ENCODE results near the gene SENP3.
A peak's percentile ranks its signal among the peaks of the same experiment; 100 is the strongest.

SENP3 gene

DNA sequence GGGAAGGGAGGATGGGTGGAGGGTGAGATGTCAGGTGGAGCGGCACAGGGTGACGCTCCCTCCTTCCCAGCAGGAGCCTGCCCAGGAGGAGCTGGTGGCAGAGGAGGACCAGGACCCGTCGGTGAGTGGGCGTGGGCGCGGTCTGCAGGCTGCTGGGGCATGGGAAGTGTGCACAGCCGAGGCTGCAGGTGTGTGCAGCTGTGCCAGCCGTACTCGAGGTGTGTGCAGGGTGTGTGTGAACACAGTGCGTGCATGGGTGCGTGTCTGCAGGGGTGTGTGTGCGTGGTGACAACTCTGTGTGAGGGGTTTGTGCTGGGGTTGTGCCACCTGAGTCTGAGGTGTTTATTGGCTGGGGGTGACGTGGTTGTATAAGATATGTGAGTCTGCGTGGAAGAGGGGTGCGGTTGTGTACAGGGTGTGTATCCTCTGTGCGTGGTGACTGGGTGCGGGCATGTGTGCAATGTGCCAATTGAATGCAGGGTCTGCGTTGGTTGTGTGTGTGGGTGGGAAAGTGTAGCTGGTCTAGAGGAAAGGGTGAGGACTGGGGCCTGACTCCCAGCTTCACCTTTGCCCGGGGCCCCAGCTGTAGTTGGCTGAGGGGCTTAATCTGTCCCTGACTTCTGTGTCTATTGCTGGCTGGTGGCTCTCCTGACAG, 12.2 kb upstream of the SENP3 start:
- Mint-ChIP-seq H3K36me3 (ENCODE audit: low read depth) (peaks cover 4% of the 10 kb centered on the region), H3K27ac (peak overlapping the region; percentile 70), H3K9me3 (no peaks in the 10 kb centered on the region), H3K27me3 (no peaks in the 10 kb centered on the region), H3K4me3 (peak overlapping the region; percentile 80), H3K4me1 (ENCODE audit: low read depth) (peaks cover 63% of the 10 kb centered on the region)

DNA sequence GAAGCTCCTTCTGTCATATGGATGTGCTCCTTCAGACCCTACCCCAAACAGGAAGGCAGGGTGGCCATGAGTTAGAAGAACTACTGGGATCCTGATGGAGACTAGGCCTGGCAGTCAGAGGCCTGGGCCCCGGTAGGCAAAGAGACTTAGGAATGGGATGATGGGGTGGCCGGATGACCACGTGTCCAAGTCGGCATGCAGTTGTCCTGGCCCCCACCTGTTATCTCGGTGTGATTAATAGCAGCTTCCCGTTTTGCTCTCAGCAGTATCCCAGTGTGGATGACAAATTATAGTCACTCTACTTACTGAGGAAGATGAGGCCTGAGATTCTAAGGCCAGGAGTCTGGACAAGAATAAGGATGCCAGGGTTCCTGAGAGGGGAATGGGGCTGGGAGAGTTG, 11.4 kb upstream of the SENP3 start:
- H3K4me3 Mint-ChIP-seq = peak overlapping the region; percentile 3
- H3K27ac Mint-ChIP-seq = no peak overlapping the region
- H3K36me3 Mint-ChIP-seq (ENCODE audit: low read depth) = peaks cover 4% of the 10 kb centered on the region
- H3K27me3 Mint-ChIP-seq = no peaks in the 10 kb centered on the region
- H3K4me1 Mint-ChIP-seq (ENCODE audit: low read depth) = peaks cover 63% of the 10 kb centered on the region
- H3K9me3 Mint-ChIP-seq = no peaks in the 10 kb centered on the region

- Mint-ChIP-seq H3K9me3 (no peaks in the 10 kb centered on the region), H3K27ac (peak overlapping the region; percentile 59), H3K27me3 (no peaks in the 10 kb centered on the region), H3K4me3 (no peak overlapping the region), H3K4me1 (ENCODE audit: low read depth) (peaks cover 68% of the 10 kb centered on the region), H3K36me3 (ENCODE audit: low read depth) (peaks cover 4% of the 10 kb centered on the region)
Observed at GRCh38 chr17:7551396-7551795, 10.3 kb upstream of the SENP3 start.

GRCh38 chr17:7552621-7553051, 9.1 kb upstream of the SENP3 start:
- Mint-ChIP-seq H3K27me3 (no peaks in the 10 kb centered on the region), H3K36me3 (ENCODE audit: low read depth) (peaks cover 4% of the 10 kb centered on the region), H3K9me3 (no peaks in the 10 kb centered on the region), H3K27ac (peak overlapping the region; percentile 87), H3K4me1 (ENCODE audit: low read depth) (peaks cover 70% of the 10 kb centered on the region), H3K4me3 (peak overlapping the region; percentile 66)

- Mint-ChIP-seq H3K4me3 (no peak overlapping the region), H3K27me3 (no peaks in the 10 kb centered on the region), H3K36me3 (ENCODE audit: low read depth) (peaks cover 4% of the 10 kb centered on the region), H3K27ac (peak overlapping the region; percentile 87), H3K9me3 (no peaks in the 10 kb centered on the region), H3K4me1 (ENCODE audit: low read depth) (peaks cover 69% of the 10 kb centered on the region)
Observed at GRCh38 chr17:7553356-7553755, 8.4 kb upstream of the SENP3 start.

GRCh38 chr17:7555320-7555948, 6.3 kb upstream of the SENP3 start:
- Mint-ChIP-seq H3K9me3 (no peaks in the 10 kb centered on the region), H3K4me3 (no peak overlapping the region), H3K27ac (no peak overlapping the region), H3K36me3 (ENCODE audit: low read depth) (peaks cover 4% of the 10 kb centered on the region), H3K4me1 (ENCODE audit: low read depth) (peaks cover 72% of the 10 kb centered on the region), H3K27me3 (no peaks in the 10 kb centered on the region)

DNA sequence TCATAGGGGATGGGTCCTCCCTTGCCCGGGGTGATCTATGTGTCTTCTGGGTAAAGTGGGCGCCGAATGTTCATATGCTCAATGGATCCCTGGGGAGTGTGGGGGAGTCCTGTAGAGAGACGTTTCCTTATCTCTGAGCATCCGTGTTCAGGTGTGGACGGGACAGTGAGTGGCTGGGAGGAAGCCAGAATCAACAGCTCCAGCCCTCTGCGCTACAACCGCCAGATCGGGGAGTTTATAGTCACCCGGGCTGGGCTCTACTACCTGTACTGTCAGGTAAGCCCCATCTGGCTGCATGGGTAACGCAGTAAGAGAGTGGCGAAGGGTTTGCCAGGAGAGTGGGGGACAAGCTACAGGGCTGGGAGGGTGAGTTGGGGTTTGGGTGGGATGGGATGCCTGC, 5.1 kb upstream of the SENP3 start:
- no peak overlapping the region for H3K4me3 Mint-ChIP-seq
- no peaks in the 10 kb centered on the region for H3K27me3 Mint-ChIP-seq
- peaks cover 4% of the 10 kb centered on the region for H3K36me3 Mint-ChIP-seq (ENCODE audit: low read depth)
- no peaks in the 10 kb centered on the region for H3K9me3 Mint-ChIP-seq
- H3K4me1 Mint-ChIP-seq (ENCODE audit: low read depth) = peaks cover 66% of the 10 kb centered on the region
- H3K27ac Mint-ChIP-seq = peak overlapping the region; percentile 41

DNA sequence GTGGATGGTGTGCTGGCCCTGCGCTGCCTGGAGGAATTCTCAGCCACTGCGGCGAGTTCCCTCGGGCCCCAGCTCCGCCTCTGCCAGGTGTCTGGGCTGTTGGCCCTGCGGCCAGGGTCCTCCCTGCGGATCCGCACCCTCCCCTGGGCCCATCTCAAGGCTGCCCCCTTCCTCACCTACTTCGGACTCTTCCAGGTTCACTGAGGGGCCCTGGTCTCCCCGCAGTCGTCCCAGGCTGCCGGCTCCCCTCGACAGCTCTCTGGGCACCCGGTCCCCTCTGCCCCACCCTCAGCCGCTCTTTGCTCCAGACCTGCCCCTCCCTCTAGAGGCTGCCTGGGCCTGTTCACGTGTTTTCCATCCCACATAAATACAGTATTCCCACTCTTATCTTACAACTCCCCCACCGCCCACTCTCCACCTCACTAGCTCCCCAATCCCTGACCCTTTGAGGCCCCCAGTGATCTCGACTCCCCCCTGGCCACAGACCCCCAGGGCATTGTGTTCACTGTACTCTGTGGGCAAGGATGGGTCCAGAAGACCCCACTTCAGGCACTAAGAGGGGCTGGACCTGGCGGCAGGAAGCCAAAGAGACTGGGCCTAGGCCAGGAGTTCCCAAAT, 4.5 kb upstream of the SENP3 start:
- Mint-ChIP-seq H3K4me1 (ENCODE audit: low read depth) (peaks cover 60% of the 10 kb centered on the region), H3K27ac (no peak overlapping the region), H3K9me3 (no peaks in the 10 kb centered on the region), H3K27me3 (no peaks in the 10 kb centered on the region), H3K4me3 (no peak overlapping the region), H3K36me3 (ENCODE audit: low read depth) (peaks cover 4% of the 10 kb centered on the region)

DNA sequence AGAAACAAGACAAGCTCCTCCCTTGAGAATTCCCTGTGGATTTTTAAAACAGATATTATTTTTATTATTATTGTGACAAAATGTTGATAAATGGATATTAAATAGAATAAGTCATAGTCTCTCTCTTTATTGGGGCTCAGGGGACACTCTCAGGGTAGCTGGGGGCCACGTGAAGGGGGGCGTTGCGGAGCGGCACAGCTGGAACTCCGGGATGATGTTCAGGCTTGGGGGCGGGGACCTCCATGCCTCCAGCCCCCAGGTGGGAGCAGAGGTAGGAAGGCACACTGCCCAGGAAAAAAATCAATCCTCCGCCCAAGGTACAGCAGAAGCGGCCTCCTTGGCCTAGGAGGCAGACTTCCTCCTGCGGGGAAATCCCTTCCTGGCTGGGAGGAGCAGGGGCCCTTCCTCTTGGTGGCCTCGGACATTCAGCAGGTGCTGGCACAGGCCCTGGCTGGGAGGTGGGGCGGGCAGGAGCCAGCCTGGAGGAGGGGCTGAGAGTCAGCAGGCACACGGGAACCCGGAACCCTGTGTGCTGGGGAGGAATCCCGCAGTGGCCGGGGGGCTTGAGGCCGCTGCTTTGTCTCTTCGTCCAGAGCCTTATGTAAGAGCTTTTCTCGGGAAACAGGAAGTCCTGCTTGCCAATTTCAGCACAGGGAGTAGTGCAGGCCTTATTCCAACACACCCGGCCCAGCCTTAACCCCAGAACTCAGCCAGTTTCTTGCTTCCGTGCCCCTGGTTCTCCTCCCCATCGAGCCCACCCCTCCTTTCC, 3.8 kb upstream of the SENP3 start:
- H3K4me3 Mint-ChIP-seq = peak overlapping the region; percentile 78
- no peaks in the 10 kb centered on the region for H3K27me3 Mint-ChIP-seq
- H3K27ac Mint-ChIP-seq = peak overlapping the region; percentile 85
- H3K9me3 Mint-ChIP-seq = no peaks in the 10 kb centered on the region
- H3K4me1 Mint-ChIP-seq (ENCODE audit: low read depth) = peaks cover 58% of the 10 kb centered on the region
- peaks cover 5% of the 10 kb centered on the region for H3K36me3 Mint-ChIP-seq (ENCODE audit: low read depth)

GRCh38 chr17:7558544-7559319, 3.0 kb upstream of the SENP3 start, which contains the start of gene TNFSF13:
Gene TNFSF13, plus strand, starts transcription at chr17:7558750. Its CDS starts 290 bp downstream, at chr17:7559040.
- H3K9me3 Mint-ChIP-seq = no peaks in the 10 kb centered on the region
- peak within 1 kb of the TSS; percentile 78 for H3K4me3 Mint-ChIP-seq
- H3K27ac Mint-ChIP-seq = peak within 1 kb of the TSS; percentile 85
- H3K27me3 Mint-ChIP-seq = no peaks in the 10 kb centered on the region
- peaks cover 7% of the 10 kb centered on the region for H3K36me3 Mint-ChIP-seq (ENCODE audit: low read depth)
- peaks cover 52% of the 10 kb centered on the region for H3K4me1 Mint-ChIP-seq (ENCODE audit: low read depth)

- Mint-ChIP-seq H3K27me3 (no peaks in the 10 kb centered on the region), H3K4me1 (ENCODE audit: low read depth) (peaks cover 55% of the 10 kb centered on the region), H3K36me3 (ENCODE audit: low read depth) (peaks cover 15% of the 10 kb centered on the region), H3K27ac (peak overlapping the region; percentile 93), H3K4me3 (peak overlapping the region; percentile 90), H3K9me3 (no peaks in the 10 kb centered on the region)
Observed at GRCh38 chr17:7559320-7560171, 2.2 kb upstream of the SENP3 start.

DNA sequence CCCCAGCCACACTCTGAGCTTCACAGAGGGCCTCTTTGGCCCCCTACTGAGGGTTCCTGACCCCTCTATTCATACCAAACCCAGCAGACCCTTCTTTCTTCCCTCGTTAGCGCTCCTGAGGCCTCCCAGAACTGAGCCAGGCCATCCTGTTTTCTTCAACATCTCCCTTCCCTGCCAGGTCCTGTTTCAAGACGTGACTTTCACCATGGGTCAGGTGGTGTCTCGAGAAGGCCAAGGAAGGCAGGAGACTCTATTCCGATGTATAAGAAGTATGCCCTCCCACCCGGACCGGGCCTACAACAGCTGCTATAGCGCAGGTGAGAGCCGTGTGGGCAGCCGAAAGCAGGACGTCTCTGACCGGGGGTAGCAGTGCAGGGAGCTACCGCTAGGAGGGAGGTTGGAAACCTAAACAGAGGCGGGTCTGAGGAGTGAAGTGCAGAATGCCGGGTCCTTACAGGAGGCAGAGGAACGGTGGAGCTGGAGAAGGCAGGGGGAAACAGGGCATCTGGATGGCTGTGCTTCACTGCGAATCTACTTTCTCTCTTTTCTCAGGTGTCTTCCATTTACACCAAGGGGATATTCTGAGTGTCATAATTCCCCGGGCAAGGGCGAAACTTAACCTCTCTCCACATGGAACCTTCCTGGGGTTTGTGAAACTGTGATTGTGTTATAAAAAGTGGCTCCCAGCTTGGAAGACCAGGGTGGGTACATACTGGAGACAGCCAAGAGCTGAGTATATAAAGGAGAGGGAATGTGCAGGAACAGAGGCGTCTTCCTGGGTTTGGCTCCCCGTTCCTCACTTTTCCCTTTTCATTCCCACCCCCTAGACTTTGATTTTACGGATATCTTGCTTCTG, 1.3 kb upstream of the SENP3 start:
- Mint-ChIP-seq H3K27me3 (no peaks in the 10 kb centered on the region), H3K9me3 (no peaks in the 10 kb centered on the region), H3K27ac (peak overlapping the region; percentile 93), H3K4me3 (peak overlapping the region; percentile 90), H3K36me3 (ENCODE audit: low read depth) (peaks cover 24% of the 10 kb centered on the region), H3K4me1 (ENCODE audit: low read depth) (peaks cover 54% of the 10 kb centered on the region)

- H3K27ac Mint-ChIP-seq = peak overlapping the region; percentile 93
- peak overlapping the region; percentile 90 for H3K4me3 Mint-ChIP-seq
- peaks cover 31% of the 10 kb centered on the region for H3K36me3 Mint-ChIP-seq (ENCODE audit: low read depth)
- no peaks in the 10 kb centered on the region for H3K9me3 Mint-ChIP-seq
- H3K4me1 Mint-ChIP-seq (ENCODE audit: low read depth) = peaks cover 51% of the 10 kb centered on the region
- H3K27me3 Mint-ChIP-seq = no peaks in the 10 kb centered on the region
Observed at GRCh38 chr17:7561028-7561575, 617 bp upstream of the SENP3 start.

All from stimulated activated naive CD8-positive, alpha-beta T cell treated with anti-CD3 and anti-CD28 coated beads, Interleukin-15, Interleukin-2, amounts not matched to agents 100 ng/mL and 50 ng/mL, for 24 hours (primary cell).